Ishikawa (cell line): ENCODE data around the gene CNGA1.
A peak's percentile ranks its signal among the peaks of the same experiment; 100 is the strongest.

ENCODE experiments used
- CEBPB ChIP-seq: IDR thresholded peaks from 2 replicates; pipeline ENCODE4 v1.6.1; 2012
- CREB1 ChIP-seq: IDR thresholded peaks from 2 replicates; pipeline ENCODE4 v1.6.1; 2012; ENCODE audit warnings: low read depth
- EP300 ChIP-seq: IDR thresholded peaks from 2 replicates; pipeline ENCODE4 v1.6.1; 2012; ENCODE audit warnings: borderline replicate concordance
- FOXM1 ChIP-seq: IDR thresholded peaks from 2 replicates; pipeline ENCODE4 v1.6.1; 2012; ENCODE audit warnings: low read depth, borderline replicate concordance
- NFIC ChIP-seq: IDR thresholded peaks from 2 replicates; pipeline ENCODE4 v1.6.1; 2012
- RAD21 ChIP-seq: IDR thresholded peaks from 2 replicates; pipeline ENCODE4 v1.6.1; 2012; ENCODE audit warnings: low read depth
- REST ChIP-seq: IDR thresholded peaks from 2 replicates; pipeline ENCODE4 v1.6.1; 2012; ENCODE audit warnings: low read depth, mild to moderate bottlenecking
- TCF12 ChIP-seq: IDR thresholded peaks from 2 replicates; pipeline ENCODE4 v1.6.1; 2012; ENCODE audit warnings: low read depth
- YY1 ChIP-seq: IDR thresholded peaks from 2 replicates; pipeline ENCODE4 v1.6.1; 2012; ENCODE audit warnings: low read depth
- ZBTB7A ChIP-seq: IDR thresholded peaks from 2 replicates; pipeline ENCODE4 v1.6.1; 2012; ENCODE audit warnings: low read depth
- TF ChIP-seq, protein P1 (sequence below): IDR thresholded peaks from 2 replicates; pipeline ENCODE4 v1.6.1; 2012

DNA sequence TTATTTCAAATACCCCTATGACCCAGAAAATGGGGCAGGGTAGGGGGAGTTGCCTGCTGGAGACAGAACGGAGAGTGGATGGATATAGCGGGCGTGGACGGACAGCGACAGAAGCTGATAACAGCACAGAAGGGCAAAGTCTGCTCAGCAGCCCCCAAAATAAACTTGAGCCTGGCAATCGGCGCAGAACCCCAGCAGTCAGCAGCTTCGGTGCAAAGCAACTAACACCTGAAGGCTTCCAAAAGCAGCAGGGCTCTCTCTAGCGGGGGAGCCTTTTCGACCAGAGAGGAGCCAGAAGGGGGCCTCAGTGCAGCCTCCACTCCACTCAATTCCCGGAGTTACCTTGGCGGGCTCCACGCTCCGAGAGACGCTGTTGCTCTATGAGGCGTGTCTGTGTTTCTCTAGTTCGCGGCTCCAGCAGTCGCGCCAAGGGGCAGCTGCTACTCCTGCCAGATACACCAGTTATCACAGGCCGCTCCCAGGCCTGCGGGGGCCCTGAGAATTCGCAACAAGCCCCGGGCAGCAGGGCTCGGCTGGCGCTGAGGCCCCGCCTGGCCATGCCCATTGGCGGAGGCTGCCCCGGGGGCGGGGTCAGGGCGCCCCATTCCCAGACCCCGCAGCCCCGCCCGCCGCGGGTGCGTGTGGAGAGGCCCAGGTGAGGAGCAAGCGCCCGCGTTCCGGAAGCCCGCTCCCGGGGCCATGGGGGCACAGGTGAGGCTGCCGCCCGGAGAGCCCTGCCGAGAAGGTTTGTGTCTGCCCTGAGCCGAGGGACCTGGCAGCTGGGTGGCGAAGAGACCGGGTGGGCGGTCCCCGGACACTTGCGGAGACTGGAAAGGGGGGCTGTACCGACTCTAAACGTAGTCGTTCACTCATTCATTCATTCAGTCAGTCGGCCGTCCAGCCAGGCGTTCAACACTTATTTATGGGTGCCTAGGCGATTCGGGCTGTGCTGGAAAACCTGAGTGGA lies at the start of gene CNGA1, which contains the start of gene NIPAL1:
- TF ChIP-seq EP300 (no peak), YY1 (0 out of 2 replicates have a peak, but pooled peaks have one; percentile 12), CEBPB (no peak), REST (no peak), TCF12 (no peak), RAD21 (0 out of 2 replicates have a peak, but pooled peaks have one; percentile 2), FOXM1 (no peak), CREB1 (no peak), ZBTB7A (peak; percentile 73), NFIC (0 out of 2 replicates have a peak, but pooled peaks have one; percentile 23)
- TF ChIP-seq, protein P1, sequence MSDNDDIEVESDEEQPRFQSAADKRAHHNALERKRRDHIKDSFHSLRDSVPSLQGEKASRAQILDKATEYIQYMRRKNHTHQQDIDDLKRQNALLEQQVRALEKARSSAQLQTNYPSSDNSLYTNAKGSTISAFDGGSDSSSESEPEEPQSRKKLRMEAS: peak; percentile 48
